GM12801 (cell line): ENCODE measurements around the gene FGF21.

Experiments
- TF ChIP-seq, protein P1 (sequence below): IDR thresholded peaks from one replicate; pipeline ENCODE4 v1.5.1; 2011; ENCODE audit warnings: control low read depth; ENCODE audit not compliant: insufficient read length; ENCODE audit errors: extremely low read depth

The FGF21 gene

DNA sequence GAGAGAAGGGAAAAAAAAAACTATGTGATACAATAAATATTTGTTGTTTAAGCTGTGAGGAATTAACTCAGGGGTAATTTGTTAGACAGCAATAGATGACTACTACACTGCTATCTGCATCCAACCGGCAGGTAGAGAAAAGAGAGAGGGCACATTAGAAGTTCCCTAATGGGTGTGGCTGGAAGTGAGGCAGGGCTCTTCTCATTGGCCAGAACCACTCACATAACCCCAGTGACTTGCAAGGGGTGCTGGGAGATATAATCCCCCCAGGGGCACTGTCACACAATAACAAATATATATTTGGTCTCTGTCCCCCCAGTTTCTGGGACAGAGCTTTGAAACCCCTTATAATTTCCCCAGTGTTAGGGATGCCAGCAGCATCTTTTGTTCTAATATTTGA, 24.3 kb downstream of the FGF21 start:
- TF ChIP-seq, protein P1, sequence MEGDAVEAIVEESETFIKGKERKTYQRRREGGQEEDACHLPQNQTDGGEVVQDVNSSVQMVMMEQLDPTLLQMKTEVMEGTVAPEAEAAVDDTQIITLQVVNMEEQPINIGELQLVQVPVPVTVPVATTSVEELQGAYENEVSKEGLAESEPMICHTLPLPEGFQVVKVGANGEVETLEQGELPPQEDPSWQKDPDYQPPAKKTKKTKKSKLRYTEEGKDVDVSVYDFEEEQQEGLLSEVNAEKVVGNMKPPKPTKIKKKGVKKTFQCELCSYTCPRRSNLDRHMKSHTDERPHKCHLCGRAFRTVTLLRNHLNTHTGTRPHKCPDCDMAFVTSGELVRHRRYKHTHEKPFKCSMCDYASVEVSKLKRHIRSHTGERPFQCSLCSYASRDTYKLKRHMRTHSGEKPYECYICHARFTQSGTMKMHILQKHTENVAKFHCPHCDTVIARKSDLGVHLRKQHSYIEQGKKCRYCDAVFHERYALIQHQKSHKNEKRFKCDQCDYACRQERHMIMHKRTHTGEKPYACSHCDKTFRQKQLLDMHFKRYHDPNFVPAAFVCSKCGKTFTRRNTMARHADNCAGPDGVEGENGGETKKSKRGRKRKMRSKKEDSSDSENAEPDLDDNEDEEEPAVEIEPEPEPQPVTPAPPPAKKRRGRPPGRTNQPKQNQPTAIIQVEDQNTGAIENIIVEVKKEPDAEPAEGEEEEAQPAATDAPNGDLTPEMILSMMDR: no peak

DNA sequence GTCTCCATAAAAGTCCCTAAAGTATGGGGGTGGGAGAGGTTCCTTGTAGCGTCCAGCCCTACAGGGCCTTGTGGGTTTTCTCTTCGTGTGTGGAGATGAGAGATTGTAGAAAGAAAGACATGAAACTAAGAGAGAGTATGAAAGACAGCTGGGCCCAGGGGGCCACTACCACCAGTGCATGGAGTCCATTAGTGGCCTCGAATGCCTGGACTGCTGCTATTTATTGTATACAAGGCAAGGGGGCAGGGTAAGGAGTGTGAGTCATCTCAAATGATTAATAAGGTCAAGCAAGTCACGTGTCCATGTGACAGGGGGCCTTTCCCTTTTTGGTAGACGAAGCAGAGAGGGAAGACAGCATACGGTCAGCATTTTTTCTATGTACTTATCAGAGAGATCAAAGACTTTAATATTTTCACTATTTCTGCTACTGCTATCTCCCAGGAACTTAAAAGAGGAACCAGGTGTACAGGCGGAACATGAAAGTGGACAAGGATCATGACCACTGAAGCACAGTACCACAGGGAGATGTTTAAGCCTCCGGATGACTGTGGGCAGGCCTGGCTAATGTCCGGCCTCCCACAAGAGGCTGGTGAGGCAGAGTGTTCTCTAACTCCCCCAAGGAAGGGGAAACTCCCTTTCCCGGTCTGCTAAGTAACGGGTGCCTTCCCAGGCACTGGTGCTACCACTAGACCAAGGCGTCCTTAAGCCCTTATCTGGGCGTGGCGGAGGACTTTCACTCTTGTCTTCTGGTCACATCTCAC, 25.5 kb downstream of the FGF21 start:
- TF ChIP-seq, protein P1: no peak

DNA sequence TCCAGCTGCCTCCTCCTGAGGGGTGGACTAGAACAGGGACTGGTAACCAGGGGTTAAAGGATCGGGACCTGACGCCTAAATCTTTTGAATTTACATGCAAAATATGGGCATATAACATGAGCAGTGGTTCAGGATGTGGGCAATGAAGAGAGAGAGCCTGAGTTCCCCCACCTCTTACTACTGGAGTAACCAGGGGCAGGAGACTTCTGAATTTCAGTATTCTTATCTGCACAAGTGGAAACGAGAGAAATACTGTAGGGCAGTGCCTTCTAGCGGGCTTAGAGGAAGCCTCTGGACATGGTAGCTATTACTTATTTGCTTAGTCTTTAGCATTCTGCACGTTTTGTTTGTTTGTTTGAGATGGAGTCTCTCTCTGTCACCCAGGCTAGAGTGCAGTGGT, 29.2 kb downstream of the FGF21 start:
- TF ChIP-seq, protein P1: no peak

DNA sequence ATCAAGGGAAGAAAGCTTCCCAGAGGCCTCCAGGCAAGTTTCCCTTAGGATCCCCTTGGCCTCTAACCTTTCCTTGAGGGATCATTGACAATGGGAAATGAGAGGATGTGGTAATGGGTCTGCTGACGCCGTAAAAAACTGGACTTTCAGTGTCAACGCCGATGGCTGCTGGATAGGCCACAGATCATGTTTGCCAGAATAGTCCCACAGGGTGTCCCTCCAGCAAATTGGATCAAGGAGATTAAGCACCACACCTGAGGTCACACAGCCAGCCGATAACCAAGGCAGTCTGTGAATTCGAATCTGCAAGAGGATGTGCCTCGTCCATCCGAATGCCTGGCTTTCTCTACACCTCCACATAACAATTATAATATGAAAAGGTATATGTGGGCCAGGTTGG, 37.9 kb downstream of the FGF21 start:
- TF ChIP-seq, protein P1: no peak

DNA sequence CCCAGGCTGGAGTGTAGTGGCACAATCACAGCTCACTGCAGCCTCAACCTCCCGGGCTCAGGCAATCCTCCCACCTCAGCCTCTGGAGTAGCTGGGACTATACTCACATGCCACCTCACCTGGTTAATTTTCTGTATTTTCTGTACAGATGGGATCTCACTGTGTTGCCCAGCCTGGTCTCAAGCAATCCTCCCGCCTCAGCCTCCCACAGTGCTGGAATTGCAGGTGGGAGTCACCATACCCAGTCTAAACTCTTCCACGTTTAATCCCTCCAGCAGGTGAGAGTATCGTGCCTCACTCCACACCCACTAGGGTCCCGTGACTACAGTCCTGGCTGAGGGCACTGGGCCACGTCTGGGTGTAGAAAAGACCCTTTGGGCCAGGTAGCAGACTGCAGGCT, 39.0 kb downstream of the FGF21 start:
- TF ChIP-seq, protein P1: no peak

DNA sequence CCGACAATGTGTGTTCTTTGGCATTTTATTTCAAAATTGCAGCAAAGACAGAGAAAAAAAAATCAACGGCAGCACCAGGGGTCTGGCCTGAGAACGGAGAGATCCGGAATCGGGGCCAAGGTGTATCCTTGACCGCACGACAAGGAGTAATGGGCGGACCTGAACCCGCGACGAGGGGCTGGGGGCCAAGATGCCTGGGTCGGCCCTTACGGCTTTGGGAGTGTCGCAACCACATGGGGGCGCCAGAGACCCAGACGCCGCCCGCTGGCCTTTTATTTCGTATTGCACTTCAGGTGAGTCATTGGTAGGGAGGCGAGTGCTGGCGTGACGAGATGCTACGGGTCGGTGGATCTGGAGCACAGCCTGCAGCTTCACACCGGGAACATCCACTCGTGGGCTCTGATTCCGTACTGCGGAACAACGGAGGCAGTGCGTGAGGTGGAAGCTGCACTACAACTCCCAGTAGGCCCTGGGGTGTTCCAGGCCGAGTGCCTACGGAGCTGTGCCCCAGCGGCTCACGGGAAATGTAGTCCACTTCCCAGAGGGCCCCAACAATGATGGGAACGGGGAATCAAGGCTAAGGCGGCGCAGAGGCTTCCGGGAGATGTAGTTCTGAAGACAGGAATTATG, 39.8 kb downstream of the FGF21 start:
- TF ChIP-seq, protein P1: no peak

DNA sequence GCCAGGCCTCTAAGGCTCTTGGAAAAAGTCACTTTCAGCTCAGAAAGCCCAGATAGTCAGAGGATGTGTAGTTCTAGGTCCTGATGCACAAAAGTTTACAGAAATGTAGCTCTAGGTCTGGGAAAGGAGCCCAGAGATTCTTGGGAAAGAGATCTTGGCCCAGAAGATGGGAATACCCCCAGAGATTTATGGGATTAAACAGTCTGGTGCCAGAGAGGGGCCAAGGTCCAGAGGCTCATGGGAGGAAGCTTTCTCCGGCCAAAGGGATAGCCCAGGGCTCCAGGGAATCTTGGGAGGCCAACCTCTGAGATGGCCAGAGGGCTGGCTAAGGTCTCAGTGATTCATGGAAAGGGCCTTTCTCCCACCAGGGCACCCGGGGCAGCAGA, 40.4 kb downstream of the FGF21 start:
- TF ChIP-seq, protein P1: no peak
